Ascending aorta (tissue), 2 donors: ENCODE data around the gene ENOX2. TPM values are rescaled to one million over a fixed set of nuclear protein-coding genes. Genes with fewer than 3 reads are reported as not detected.

Experiments used
- DNase-seq, 2 donors: peaks; one replicate each; pipeline ENCODE4 v3.0.0-alpha.2; 2019; ENCODE audit warnings: low spot score in 2 of 2
- H3K27ac ChIP-seq, 2 donors: fragments of 200-600 bp; sonication (generic); one replicate each; pipeline ENCODE4 v1.5.1; 2016 to 2017; ENCODE audit warnings: mild to moderate bottlenecking in 1 of 2
- H3K27me3 ChIP-seq: fragments of 200-600 bp; sonication (generic); one replicate; pipeline ENCODE4 v1.5.1; 2017
- H3K36me3 ChIP-seq, 2 donors: fragments of 200-600 bp; sonication (generic); one replicate each; pipeline ENCODE4 v1.5.1; 2016
- H3K4me1 ChIP-seq, 2 donors: fragments of 200-600 bp; sonication (generic); one replicate each; pipeline ENCODE4 v1.5.1; 2016 to 2017; ENCODE audit warnings: mild to moderate bottlenecking in 1 of 2
- H3K4me3 ChIP-seq, 2 donors: fragments of 200-600 bp; sonication (generic); one replicate each; pipeline ENCODE4 v1.5.1; 2016 to 2017; ENCODE audit warnings: mild to moderate bottlenecking in 1 of 2
- H3K9me3 ChIP-seq, 2 donors: fragments of 200-600 bp; sonication (generic); one replicate each; pipeline ENCODE4 v1.5.1; 2016
- CTCF ChIP-seq, 3 experiments: fragments of 200-600 bp in 2 of 3; fragments of 450-650 bp in 1 of 3; sonication (generic) in 2 of 3; IDR thresholded peaks; one replicate each; pipeline ENCODE4 v1.5.1; 2016 to 2019; ENCODE audit warnings: antibody characterized with exemption in 3 of 3, mild to moderate bottlenecking in 1 of 3, moderate library complexity in 1 of 3
- intact Hi-C: fragments of 100-400 bp; cut with DNase I; formaldehyde crosslinking; loops from one replicate; pipeline ENCODE4 v1.15.1; 2023
- total RNA-seq: library from RNA; depleted of rRNA; stranded (reverse); fragments of >200 nt; gene quantifications from one replicate; pipeline ENCODE4 v1.1.0, GENCODE V29; 2016

ENOX2 gene
- total RNA-seq, 1 donor from 2014 or later = 2.0 TPM

GRCh38 chrX:130649738-130650137 lies 253.3 kb downstream of the ENOX2 start:
- no peak overlapping the region for H3K4me3 ChIP-seq
- TF ChIP-seq CTCF (IDR thresholded peaks at IDR 0.05) = no peak
- intact Hi-C loops = no loop called here

GRCh38 chrX:130647468-130647867 lies 255.5 kb downstream of the ENOX2 start:
- H3K4me3 ChIP-seq = no peak overlapping the region
- no peak overlapping the region for H3K27ac ChIP-seq
- no peak for DNase-seq
- no peak for TF ChIP-seq CTCF (IDR thresholded peaks at IDR 0.05)
- H3K4me1 ChIP-seq = no peaks in the 10 kb centered on the region
- no peaks in the 10 kb centered on the region for H3K27me3 ChIP-seq
- H3K9me3 ChIP-seq = no peaks in the 10 kb centered on the region
- H3K36me3 ChIP-seq = no peaks in the 10 kb centered on the region
- intact Hi-C loops = no loop called here

More at GRCh38 chrX:130649738-130650137, 253.3 kb downstream of the ENOX2 start:
- no peaks in the 10 kb centered on the region for H3K27me3 ChIP-seq
- H3K4me1 ChIP-seq = no peaks in the 10 kb centered on the region
- no peak for DNase-seq
- H3K36me3 ChIP-seq = no peaks in the 10 kb centered on the region
- no peaks in the 10 kb centered on the region for H3K9me3 ChIP-seq
- no peak overlapping the region for H3K27ac ChIP-seq

GRCh38 chrX:130645955-130646583 lies 256.9 kb downstream of the ENOX2 start:
- intact Hi-C loops = no loop called here

GRCh38 chrX:130637591-130637990 lies 265.4 kb downstream of the ENOX2 start:
- intact Hi-C loops = no loop called here
- TF ChIP-seq CTCF (IDR thresholded peaks at IDR 0.05) = no peak
- H3K36me3 ChIP-seq = peaks cover 0 to 4% of the 10 kb centered on the region in 2 donors

More at GRCh38 chrX:130645955-130646583, 256.9 kb downstream of the ENOX2 start:
- TF ChIP-seq CTCF (IDR thresholded peaks at IDR 0.05) = no peak
- Histone ChIP-seq H3K4me3 (no peak overlapping the region), H3K36me3 (no peaks in the 10 kb centered on the region), H3K27me3 (no peaks in the 10 kb centered on the region), H3K4me1 (no peaks in the 10 kb centered on the region), H3K27ac (no peak overlapping the region), H3K9me3 (no peaks in the 10 kb centered on the region)
- no peak for DNase-seq

GRCh38 chrX:130636277-130636676 lies 266.7 kb downstream of the ENOX2 start:
- H3K27me3 ChIP-seq = no peaks in the 10 kb centered on the region
- no peak for TF ChIP-seq CTCF (IDR thresholded peaks at IDR 0.05)
- peaks cover 0 to 4% of the 10 kb centered on the region in 2 donors for H3K36me3 ChIP-seq
- no peaks in the 10 kb centered on the region for H3K4me1 ChIP-seq
- intact Hi-C loops = no loop called here
- DNase-seq = no peak
- no peak overlapping the region for H3K4me3 ChIP-seq
- no peaks in the 10 kb centered on the region for H3K9me3 ChIP-seq
- H3K27ac ChIP-seq = no peak overlapping the region

More at GRCh38 chrX:130637591-130637990, 265.4 kb downstream of the ENOX2 start:
- DNase-seq = no peak
- H3K9me3 ChIP-seq = no peaks in the 10 kb centered on the region
- H3K27ac ChIP-seq = no peak overlapping the region
- no peak overlapping the region for H3K4me3 ChIP-seq
- no peaks in the 10 kb centered on the region for H3K4me1 ChIP-seq
- no peaks in the 10 kb centered on the region for H3K27me3 ChIP-seq
